Stomach (tissue), 9 donors: ENCODE data around the gene CRHR1. TPM values are rescaled to one million over a fixed set of nuclear protein-coding genes. Genes with fewer than 3 reads are reported as not detected.

ENCODE experiments used
- DNase-seq, 2 donors: peaks; one replicate each; pipeline versions ENCODE4 v3.0.0 to v3.0.0-alpha.2; 2013 to 2019
- H3K27ac ChIP-seq, 5 donors: fragments of 200-600 bp in 4 of 5; sonication (generic) in 4 of 5; one replicate each; pipeline ENCODE4 v1.5.1; 2013 to 2019; ENCODE audit warnings: mild to moderate bottlenecking in 1 of 5, moderate library complexity in 1 of 5
- H3K27me3 ChIP-seq, 3 donors: fragments of 200-600 bp; sonication (generic); one replicate each; pipeline ENCODE4 v1.5.1; 2017 to 2019; ENCODE audit warnings: mixed run types in 1 of 3
- H3K36me3 ChIP-seq, 4 donors: fragments of 200-600 bp; sonication (generic); 1 replicate in 3 of 4; 2 replicates in 1 of 4; pipeline ENCODE4 v1.5.1; 2016 to 2019
- H3K4me1 ChIP-seq, 4 donors: fragments of 200-600 bp; sonication (generic); one replicate each; pipeline ENCODE4 v1.5.1; 2016 to 2019
- H3K4me3 ChIP-seq, 4 donors: fragments of 200-600 bp; sonication (generic) in 3 of 4; one replicate each; pipeline ENCODE4 v1.5.1; 2016 to 2019; ENCODE audit warnings: mild to moderate bottlenecking in 1 of 4
- H3K9me3 ChIP-seq, 4 donors: fragments of 200-600 bp; sonication (generic); one replicate each; pipeline ENCODE4 v1.5.1; 2016 to 2019
- CTCF ChIP-seq, 7 experiments: fragments of 450-650 bp in 4 of 7; fragments of 200-600 bp in 3 of 7; sonication (generic) in 3 of 7; IDR thresholded peaks; one replicate each; pipeline ENCODE4 v1.5.1; 2016 to 2019; ENCODE audit warnings: antibody characterized with exemption in 7 of 7, control low read depth in 2 of 7, mild to moderate bottlenecking in 1 of 7
- EP300 ChIP-seq: sonication (generic); formaldehyde crosslinking; IDR thresholded peaks from one replicate; pipeline ENCODE4 v1.6.1; 2017; ENCODE audit warnings: antibody characterized with exemption
- POLR2A ChIP-seq, 4 donors: fragments of 450-650 bp; IDR thresholded peaks; one replicate each; pipeline ENCODE4 v1.6.1; 2016; ENCODE audit warnings: antibody characterized with exemption in 4 of 4, control low read depth in 2 of 4, mild to moderate bottlenecking in 1 of 4, moderate library complexity in 1 of 4
- POLR2AphosphoS5 ChIP-seq, 3 donors: sonication (generic); formaldehyde crosslinking; IDR thresholded peaks; one replicate each; pipeline ENCODE4 v1.6.1; 2016; ENCODE audit warnings: antibody characterized with exemption in 3 of 3
- WGBS, 5 donors: extraction: QIAGEN DNeasy Blood & Tissue Kit in 3 of 5; methylation state at CpG; one replicate each; pipeline versions ENCODE4 v1.1.5 to v1.1.7; 2013 to 2018; 5-methylcytosine and 5-hydroxymethylcytosine counted together
- intact Hi-C: fragments of 100-400 bp; cut with DNase I; formaldehyde crosslinking; loops from one replicate; pipeline ENCODE4 v1.15.1; 2023; ENCODE audit warnings: low total_unique reads
- polyA plus RNA-seq, 3 donors: library from polyadenylated mRNA; stranded (reverse); fragments of 200-250 nt; gene quantifications; one replicate each; pipeline ENCODE4 v1.2.3, GENCODE V29; 2013
- total RNA-seq, 5 donors: library from RNA; depleted of rRNA; stranded (reverse); fragments of >200 nt; gene quantifications; one replicate each; pipeline versions ENCODE4 v1.1.0 to v1.2.3, GENCODE V29; 2014 to 2016
- donor health status: healthy with polysubstance abuse.
- donor health status: Bipolar disorder and iron deficiency.
- donor health status: healthy.

The CRHR1 gene
- total and polyA plus RNA-seq, 8 donors = not detected

GRCh38 chr17:45783593-45784292 is 377 bp upstream of the CRHR1 start:
- peaks cover 22 to 26% (median 26%) of the 10 kb centered on the region in 4 donors for H3K4me1 ChIP-seq
- no peak for TF ChIP-seq EP300
- no peak for TF ChIP-seq POLR2A (IDR thresholded peaks at IDR 0.05)
- no peak for TF ChIP-seq CTCF (IDR thresholded peaks at IDR 0.05)
- no peak for TF ChIP-seq POLR2AphosphoS5 (IDR thresholded peaks at IDR 0.05)
- peaks cover 13 to 98% (median 65%) of the 10 kb centered on the region in 3 donors for H3K27me3 ChIP-seq
- no peaks in the 10 kb centered on the region for H3K9me3 ChIP-seq
- no peaks in the 10 kb centered on the region for H3K36me3 ChIP-seq
- 1 to 2% (median 1%) methylated on average over 30 to 64 of the region's 64 CpGs for WGBS, 5 donors
- DNase-seq = peak in 1 of 2 donors; percentile 77
- H3K4me3 ChIP-seq = peak overlapping the region; percentile 45 to 64 (median 52)
- no peak overlapping the region for H3K27ac ChIP-seq
- intact Hi-C loops = no loop called here

GRCh38 chr17:45784741-45785479 is 790 bp downstream of the CRHR1 start:
- TF ChIP-seq EP300 (no peak), POLR2A (IDR thresholded peaks at IDR 0.05) (no peak), CTCF (IDR thresholded peaks at IDR 0.05) (no peak), POLR2AphosphoS5 (IDR thresholded peaks at IDR 0.05) (no peak)
- intact Hi-C loops = no loop called here
- peak; percentile 49 to 63 for DNase-seq
- no peaks in the 10 kb centered on the region for H3K36me3 ChIP-seq
- H3K4me3 ChIP-seq = peak overlapping the region; percentile 45 to 64 (median 52)
- H3K27ac ChIP-seq = no peak overlapping the region
- 0 to 1% (median 1%) methylated on average over 33 to 82 of the region's 82 CpGs for WGBS, 5 donors
- no peaks in the 10 kb centered on the region for H3K9me3 ChIP-seq
- peaks cover 13 to 98% (median 67%) of the 10 kb centered on the region in 3 donors for H3K27me3 ChIP-seq
- H3K4me1 ChIP-seq = peaks cover 22 to 26% (median 26%) of the 10 kb centered on the region in 4 donors

GRCh38 chr17:45785480-45786193 is 1.5 kb downstream of the CRHR1 start:
- intact Hi-C loops = no loop called here
- no peaks in the 10 kb centered on the region for H3K9me3 ChIP-seq
- H3K4me1 ChIP-seq = peaks cover 22 to 33% (median 26%) of the 10 kb centered on the region in 4 donors
- no peaks in the 10 kb centered on the region for H3K36me3 ChIP-seq
- 18 to 29% (median 18%) methylated on average over 22 to 28 of the region's 28 CpGs for WGBS, 5 donors
- H3K27ac ChIP-seq = no peak overlapping the region
- TF ChIP-seq POLR2A (IDR thresholded peaks at IDR 0.05) = no peak
- TF ChIP-seq CTCF (IDR thresholded peaks at IDR 0.05) = no peak
- TF ChIP-seq POLR2AphosphoS5 (IDR thresholded peaks at IDR 0.05) = no peak
- TF ChIP-seq EP300 = no peak
- H3K27me3 ChIP-seq = peaks cover 13 to 99% (median 68%) of the 10 kb centered on the region in 3 donors
- peak overlapping the region; percentile 45 to 64 (median 52) for H3K4me3 ChIP-seq
- DNase-seq = no peak

GRCh38 chr17:45786349-45786748 is 2.2 kb downstream of the CRHR1 start:
- H3K27me3 ChIP-seq = peaks cover 13 to 100% (median 72%) of the 10 kb centered on the region in 3 donors
- no peak overlapping the region for H3K27ac ChIP-seq
- H3K9me3 ChIP-seq = no peaks in the 10 kb centered on the region
- DNase-seq = no peak
- no peak overlapping the region for H3K4me3 ChIP-seq
- H3K4me1 ChIP-seq = peaks cover 22 to 35% (median 26%) of the 10 kb centered on the region in 4 donors
- intact Hi-C loops = no loop called here
- TF ChIP-seq POLR2AphosphoS5 (IDR thresholded peaks at IDR 0.05) (no peak), POLR2A (IDR thresholded peaks at IDR 0.05) (no peak), CTCF (IDR thresholded peaks at IDR 0.05) (no peak), EP300 (no peak)
- WGBS, 5 donors = 71 to 87% (median 80%) methylated on average over 3 of the region's 3 CpGs
- H3K36me3 ChIP-seq = no peaks in the 10 kb centered on the region
